ENCODE results near the gene ALOX5.

DNA sequence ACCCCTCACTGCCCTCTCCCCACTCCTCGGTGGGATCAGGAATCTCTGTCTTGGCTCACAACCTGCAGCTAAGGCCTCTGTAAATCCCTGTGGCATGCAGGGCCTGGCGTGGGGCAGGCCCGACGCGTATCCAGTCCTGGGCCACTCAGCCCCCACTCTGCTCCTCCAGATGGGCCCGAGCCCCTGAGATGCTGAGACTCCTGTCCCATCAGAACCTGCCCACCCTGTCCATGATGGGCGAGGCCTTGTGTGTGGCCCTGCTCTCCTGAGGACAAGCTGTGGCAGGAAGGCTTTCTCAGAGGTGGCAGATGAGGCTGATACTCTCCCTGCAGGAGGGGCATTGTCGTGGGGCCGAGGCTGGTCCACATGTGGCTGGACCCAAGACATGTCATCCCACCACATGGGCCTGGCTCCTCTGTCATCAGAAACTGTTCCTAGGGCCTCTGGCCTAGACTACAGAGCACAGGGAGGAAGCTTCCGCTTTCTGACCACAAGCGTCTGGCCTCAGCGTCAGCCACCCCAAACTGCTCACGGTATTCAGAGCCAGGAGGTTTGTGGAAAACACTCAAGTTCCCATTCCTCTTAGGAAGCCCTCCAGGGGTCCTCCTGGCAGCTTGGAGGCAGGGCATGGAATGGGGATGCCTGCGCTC is 6.0 kb downstream of the ALOX5 start:
- TF ChIP-seq, protein P1, sequence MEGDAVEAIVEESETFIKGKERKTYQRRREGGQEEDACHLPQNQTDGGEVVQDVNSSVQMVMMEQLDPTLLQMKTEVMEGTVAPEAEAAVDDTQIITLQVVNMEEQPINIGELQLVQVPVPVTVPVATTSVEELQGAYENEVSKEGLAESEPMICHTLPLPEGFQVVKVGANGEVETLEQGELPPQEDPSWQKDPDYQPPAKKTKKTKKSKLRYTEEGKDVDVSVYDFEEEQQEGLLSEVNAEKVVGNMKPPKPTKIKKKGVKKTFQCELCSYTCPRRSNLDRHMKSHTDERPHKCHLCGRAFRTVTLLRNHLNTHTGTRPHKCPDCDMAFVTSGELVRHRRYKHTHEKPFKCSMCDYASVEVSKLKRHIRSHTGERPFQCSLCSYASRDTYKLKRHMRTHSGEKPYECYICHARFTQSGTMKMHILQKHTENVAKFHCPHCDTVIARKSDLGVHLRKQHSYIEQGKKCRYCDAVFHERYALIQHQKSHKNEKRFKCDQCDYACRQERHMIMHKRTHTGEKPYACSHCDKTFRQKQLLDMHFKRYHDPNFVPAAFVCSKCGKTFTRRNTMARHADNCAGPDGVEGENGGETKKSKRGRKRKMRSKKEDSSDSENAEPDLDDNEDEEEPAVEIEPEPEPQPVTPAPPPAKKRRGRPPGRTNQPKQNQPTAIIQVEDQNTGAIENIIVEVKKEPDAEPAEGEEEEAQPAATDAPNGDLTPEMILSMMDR (IDR thresholded peaks at IDR 0.05): no peak
- TF ChIP-seq POLR2AphosphoS5 (IDR thresholded peaks at IDR 0.05) (peak; percentile 39 to 56), POLR2A (IDR thresholded peaks at IDR 0.05) (no peak), EP300 (IDR thresholded peaks at IDR 0.05) (no peak)

Measured in upper lobe of left lung (tissue), 4 donors.